HG03280 (cell line): ENCODE data around the gene SGMS2.

Source experiments
- ATAC-seq: cut with Tn5 transposase; IDR thresholded peaks from one replicate; pipeline ENCODE4 v1.9.1; 2021; ENCODE audit warnings: mild to moderate bottlenecking, moderate library complexity; ENCODE audit not compliant: unreplicated experiment

SGMS2 gene

DNA sequence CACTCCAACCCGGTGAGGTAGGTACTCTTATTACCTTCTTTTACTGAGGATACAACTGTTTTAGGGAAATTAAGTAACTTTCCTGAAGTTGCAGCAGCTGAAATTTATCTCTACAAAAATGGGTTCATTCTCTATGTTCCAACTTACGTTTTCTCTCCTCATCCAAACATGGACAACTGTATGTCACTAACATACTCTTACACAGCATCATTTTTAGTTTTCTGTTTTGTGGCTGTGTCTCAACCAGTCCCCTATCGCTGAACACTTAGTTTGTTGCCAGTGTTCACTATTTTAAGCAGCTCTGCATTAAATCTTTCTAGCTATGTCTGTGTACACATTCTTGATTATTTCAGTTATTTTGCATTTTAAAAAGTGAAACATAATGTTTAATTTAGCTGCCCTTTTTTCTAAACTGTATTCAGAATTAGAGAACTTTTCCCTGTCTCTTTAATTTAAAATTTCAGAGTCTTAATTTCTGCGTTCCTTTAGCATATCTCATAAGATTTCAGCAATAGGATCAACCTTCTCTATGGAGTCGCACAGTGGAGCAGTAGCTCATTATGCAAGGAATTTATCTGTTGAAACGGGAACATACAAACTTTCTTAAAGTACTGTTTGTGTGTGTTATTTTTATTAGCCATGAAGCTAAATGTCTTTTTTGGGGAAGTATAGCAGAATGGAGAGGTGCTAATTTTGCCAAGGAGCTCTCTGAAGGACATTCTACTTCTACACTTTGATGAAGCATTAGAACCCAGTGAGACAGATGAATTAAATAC, 3.8 kb downstream of the SGMS2 start:
- no peak for ATAC-seq

GRCh38 chr4:107831140-107831539, 6.4 kb downstream of the SGMS2 start:
- no peak for ATAC-seq

DNA sequence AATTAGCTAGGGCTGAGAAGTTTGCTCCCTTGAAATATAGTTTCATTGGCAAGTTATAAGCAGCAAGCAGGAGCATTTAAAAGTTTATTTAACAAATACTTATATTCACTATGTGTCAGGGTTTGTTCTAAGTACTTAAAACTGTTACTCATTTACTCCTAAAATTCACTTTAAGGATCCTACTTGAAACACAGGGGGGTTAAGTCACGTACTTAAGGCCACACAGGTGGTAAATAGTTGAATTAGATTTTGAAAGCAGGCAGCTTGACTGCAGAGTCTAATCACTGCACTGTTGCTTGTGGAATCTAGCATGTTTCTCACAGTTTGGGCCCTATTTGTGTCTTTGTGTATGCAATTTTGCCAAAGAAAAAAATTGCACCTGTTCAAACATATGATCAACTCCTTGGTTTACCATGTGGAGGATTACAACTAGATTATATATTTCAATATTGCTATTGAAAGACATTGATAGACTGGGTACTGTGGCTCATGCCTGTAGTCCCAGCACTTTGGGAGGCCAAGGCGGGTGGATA, 7.6 kb downstream of the SGMS2 start:
- no peak for ATAC-seq

DNA sequence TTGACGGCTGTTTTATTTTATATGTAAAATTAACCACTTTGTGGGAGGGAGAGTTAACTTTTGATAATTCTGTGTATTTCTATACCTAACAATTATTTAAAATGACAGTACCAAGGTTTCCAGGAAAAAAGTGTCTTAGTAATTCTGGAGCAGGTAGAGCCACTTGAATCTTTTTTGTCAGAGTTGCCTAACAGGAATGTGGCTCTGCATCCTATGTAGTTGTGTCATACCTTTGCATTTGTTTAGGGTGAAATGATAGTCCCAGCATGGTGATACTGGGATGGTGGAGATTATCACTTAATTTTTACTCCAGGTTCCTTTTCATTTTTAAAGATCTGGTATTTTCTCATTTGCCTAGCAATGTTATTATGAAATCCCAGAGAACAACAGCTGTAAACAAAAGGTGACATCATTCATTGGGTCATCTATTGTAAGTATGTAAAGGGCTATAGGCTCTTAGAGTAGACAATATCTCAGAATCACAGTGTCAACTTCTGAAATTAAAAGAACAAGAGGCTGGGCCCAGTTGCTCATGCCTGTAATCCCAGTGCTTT, 9.6 kb downstream of the SGMS2 start:
- ATAC-seq: no peak

GRCh38 chr4:107835406-107835805, 10.7 kb downstream of the SGMS2 start:
- ATAC-seq: no peak

GRCh38 chr4:107837317-107837716, 12.6 kb downstream of the SGMS2 start:
- ATAC-seq: no peak

DNA sequence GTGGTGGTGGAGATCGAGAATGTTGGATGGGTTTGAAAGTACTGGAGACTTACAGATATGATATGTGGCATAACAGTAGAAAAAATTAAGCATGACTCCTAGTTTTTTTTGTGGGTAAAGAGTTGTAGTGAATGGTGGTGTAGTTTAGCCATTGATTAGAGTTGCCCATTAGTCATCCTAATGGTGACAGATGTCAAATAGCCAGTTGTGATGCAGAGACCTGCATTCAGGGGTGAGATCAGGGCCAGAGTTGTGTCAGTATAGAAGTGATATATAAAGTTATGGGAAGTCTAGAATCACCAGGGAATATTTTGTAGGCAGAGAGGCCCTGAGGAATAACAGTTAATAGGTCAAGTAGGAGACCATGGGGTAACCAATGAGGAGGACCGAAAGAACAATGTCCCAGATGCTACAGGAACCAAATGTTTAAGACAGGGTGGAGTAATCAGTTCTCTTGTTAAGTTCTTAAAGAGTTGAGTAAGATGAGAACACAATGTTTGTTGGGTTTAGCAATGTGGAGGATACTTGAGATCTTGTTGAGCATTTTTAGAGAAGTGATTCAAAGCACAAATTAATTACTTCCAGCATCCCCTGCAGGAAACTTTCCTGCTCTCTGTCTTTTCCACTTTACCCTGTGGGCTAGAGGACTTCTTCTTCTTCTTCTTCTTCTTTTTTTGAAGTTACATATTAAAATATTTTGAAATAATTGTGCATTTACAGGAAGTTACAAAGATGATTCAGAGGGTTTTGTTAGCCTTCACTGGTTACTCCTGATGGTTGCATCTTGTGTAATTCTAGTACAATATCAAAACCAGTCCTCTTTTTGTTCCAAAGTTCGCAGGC, 13.3 kb downstream of the SGMS2 start:
- ATAC-seq: no peak

GRCh38 chr4:107838861-107839565, 14.3 kb downstream of the SGMS2 start:
- ATAC-seq: no peak

DNA sequence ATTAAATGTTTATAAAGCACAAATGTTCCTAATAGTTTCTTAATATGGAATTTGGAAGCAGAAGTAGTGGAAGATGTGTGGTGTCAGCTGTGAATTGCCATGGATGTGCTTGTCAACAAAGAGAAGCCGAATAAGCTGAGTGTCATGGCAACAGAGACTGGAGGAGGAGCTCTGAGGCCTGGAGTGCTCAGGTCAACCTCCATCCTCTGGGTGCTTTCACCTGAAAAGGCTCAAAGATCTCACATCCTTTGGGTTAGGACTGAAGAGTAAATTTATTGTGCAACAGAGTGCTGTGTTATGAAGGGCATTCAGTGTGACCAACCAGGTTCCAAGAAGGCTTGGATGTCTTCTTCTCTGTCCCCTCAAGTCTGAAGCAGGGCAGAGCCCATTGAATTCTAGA, 18.7 kb downstream of the SGMS2 start:
- no peak for ATAC-seq

DNA sequence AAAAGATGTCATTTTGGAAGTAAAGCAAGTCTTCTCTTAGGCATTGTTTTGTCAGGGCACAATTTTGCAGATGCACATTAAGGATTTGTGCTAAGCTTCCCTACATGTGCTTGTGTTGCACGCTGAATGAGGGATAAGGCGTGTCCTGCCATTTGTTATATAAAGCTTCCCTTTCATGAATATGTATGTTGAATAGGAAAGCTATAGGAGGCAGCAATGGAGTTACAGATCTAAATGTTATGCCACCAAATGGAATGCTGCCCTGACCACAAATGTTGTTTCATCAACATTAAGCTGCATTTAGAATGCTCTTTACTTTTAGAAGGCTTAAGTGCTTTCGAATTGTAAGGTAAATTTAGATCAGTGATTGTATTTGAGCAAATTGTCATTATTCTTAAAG, 20.9 kb downstream of the SGMS2 start:
- no peak for ATAC-seq

- no peak for ATAC-seq
Measured at GRCh38 chr4:107850438-107850837, 25.7 kb downstream of the SGMS2 start.

DNA sequence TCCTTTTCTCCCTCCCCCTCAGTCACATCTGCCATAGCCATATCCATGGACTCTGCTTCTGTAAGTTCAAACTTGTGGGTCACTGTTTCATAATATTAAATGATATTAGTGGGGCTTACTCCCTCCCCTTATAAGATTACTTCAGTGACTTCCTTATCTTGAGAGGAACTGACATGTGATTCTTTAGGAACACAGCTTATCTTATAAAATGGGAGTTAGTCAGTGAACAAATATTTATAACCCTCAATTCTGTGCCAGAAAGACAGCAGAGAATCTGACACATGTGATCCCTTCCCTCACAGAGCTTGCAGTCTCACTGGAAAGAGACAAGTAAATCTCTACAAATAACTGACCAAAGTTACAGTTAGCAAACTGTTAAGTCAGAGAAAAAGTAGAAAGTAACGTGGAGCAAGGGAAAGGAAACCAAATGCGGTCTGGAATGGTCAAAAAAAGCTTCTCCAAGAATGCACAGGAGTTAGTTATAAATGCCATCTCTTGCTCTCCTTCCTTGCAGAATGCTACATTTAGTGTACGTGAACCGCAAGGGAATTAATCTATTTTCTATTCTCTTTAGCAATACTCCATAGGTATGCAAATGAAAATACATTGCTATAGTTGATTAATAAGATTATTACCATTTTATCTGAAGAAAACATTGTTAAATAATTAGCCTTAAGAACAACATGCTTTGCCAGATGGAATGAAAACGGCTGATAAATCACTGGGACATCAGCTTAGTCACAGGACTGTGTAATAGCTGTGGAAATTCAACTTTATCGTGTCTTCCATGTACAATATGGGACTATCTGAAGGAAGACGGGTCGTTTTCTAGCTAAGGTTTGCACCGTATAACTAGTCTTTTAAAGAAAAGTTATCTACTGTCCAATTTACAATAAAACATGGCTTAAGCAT, 29.0 kb downstream of the SGMS2 start:
- no peak for ATAC-seq

GRCh38 chr4:107854356-107855022, 29.8 kb downstream of the SGMS2 start:
- no peak for ATAC-seq

- ATAC-seq: no peak
Measured at GRCh38 chr4:107855723-107856122, 31.0 kb downstream of the SGMS2 start.

GRCh38 chr4:107856901-107857300, 32.2 kb downstream of the SGMS2 start:
- ATAC-seq: no peak

DNA sequence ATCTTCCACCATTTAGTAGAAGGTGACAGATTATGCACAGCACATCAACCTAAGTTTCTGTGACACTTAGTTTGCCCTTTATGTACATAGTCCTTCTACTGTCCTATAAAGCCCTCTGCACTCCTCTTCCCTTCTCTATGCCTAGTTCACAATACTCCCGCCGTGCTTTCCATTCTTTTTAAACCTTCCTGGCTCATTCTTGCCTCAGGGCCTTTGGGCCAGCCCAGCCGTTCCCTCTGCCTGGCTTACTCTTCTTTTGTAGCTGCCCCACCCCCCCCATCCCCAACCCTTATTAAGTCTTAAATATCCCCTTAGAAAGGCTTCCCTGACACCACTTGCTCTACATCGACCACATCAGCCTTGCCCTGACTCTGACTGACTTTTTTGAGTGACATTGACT, 33.0 kb downstream of the SGMS2 start:
- ATAC-seq: no peak

DNA sequence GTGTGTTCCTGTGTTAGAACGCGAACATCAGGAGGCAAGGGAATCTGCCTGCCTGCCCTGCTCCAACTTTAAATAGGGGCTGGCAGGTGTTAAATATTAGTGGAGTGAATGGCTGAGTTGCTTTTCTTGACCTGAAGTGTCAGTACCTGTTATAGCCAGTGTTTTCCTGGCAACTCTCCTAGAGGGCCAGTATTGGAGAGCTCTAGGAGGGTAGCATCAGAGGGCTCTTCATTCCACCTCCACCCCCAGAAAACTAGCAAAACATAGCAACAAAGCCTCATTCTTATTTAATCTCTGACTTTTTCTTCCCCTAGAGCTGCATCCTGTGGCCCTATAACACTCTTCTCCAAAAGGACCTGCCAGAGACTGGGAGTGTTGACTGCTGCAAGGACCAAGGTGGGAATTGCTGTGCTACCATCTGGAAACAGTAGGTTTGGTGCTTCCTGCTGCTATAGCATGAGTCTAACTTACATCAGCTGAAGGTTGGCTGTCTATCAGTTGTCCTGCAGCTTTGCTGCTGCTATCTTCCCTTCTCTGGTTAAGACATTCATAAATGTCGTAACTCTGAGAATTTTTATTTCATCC, 33.5 kb downstream of the SGMS2 start:
- ATAC-seq: no peak

DNA sequence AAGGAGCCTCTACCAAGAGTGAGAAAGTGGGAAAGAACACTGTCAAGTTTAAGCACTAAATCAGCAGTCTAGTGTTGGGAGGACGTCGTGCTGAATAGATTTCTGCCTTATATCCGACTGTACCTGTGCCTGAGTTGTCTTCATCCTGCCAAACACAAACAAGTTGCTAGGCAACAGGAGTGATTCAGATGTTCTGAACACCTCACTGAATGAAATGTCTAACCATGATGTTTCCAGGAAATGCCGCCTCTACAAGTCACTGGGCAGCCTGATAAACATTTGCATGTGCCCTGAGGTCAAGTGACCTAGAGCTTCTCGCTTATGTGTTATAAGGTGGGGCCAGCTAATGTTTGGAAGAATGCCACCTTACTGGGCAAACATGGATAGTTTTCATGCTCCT, 37.9 kb downstream of the SGMS2 start:
- ATAC-seq: no peak

GRCh38 chr4:107863416-107863815, 38.7 kb downstream of the SGMS2 start:
- no peak for ATAC-seq
